Neuron (in vitro differentiated cells): ENCODE results near the gene HCK.

ENCODE experiments used
- H2AFZ ChIP-seq: one replicate; pipeline ENCODE4 v1.6.1; 2013; ENCODE audit warnings: low read depth, mild to moderate bottlenecking, inconsistent platforms, low read length, moderate library complexity
- H3K27me3 ChIP-seq: one replicate; pipeline ENCODE4 v1.6.1; 2013; ENCODE audit warnings: low read length; ENCODE audit not compliant: insufficient read depth
- H3K36me3 ChIP-seq: one replicate; pipeline ENCODE4 v1.6.1; 2013; ENCODE audit warnings: low read length; ENCODE audit not compliant: insufficient read depth
- H3K4me1 ChIP-seq: one replicate; pipeline ENCODE4 v1.6.1; 2013; ENCODE audit warnings: low read length; ENCODE audit not compliant: insufficient read depth
- H3K4me3 ChIP-seq: 2 replicates; pipeline ENCODE4 v1.5.1; 2013; ENCODE audit warnings: mild to moderate bottlenecking, low read length, moderate library complexity
- H3K9me3 ChIP-seq: one replicate; pipeline ENCODE4 v1.6.1; 2013; ENCODE audit warnings: low read length

Gene HCK

GRCh38 chr20:32052090-32052777 lies at the start of gene HCK:
Gene HCK (plus strand): TSS chr20:32052242.
- Histone ChIP-seq H3K4me3 (no peak within 1 kb of the TSS), H3K27me3 (peaks cover 39% of the 10 kb centered on the region), H2AFZ (no peak within 1 kb of the TSS), H3K9me3 (peaks cover 12% of the 10 kb centered on the region), H3K4me1 (no peaks in the 10 kb centered on the region), H3K36me3 (no peaks in the 10 kb centered on the region)

GRCh38 chr20:32003325-32003724 lies 48.7 kb upstream of the HCK start:
- no peak overlapping the region for H2AFZ ChIP-seq
- no peak overlapping the region for H3K4me3 ChIP-seq
- H3K27me3 ChIP-seq: peaks cover 13% of the 10 kb centered on the region
- peaks cover 4% of the 10 kb centered on the region for H3K4me1 ChIP-seq
- no peaks in the 10 kb centered on the region for H3K9me3 ChIP-seq
- H3K36me3 ChIP-seq: no peaks in the 10 kb centered on the region

- Histone ChIP-seq H3K27me3 (peaks cover 13% of the 10 kb centered on the region), H2AFZ (no peak overlapping the region), H3K4me1 (peaks cover 4% of the 10 kb centered on the region), H3K4me3 (no peak overlapping the region), H3K36me3 (no peaks in the 10 kb centered on the region), H3K9me3 (no peaks in the 10 kb centered on the region)
Measured at GRCh38 chr20:32004963-32005362, 47.1 kb upstream of the HCK start.

DNA sequence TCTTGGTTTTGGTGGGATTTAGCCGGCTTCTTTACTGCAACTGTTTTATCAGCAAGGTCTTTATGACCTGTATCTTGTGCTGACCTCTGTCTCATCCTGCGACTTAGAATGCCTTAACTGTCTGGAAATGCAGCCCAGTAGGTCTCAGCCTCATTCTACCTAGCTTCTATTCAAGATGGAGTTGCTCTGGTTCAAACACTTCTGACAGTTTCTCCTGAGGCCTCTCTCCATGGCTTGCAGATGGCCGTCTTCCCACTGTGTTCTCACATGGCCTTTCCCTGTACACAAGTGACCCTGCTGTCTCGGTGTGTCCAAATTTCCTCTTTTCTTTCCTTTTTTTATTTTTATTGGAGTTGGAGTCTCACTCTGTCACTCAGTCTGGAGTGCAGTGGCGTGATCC lies 46.0 kb upstream of the HCK start:
- Histone ChIP-seq H3K4me1 (peaks cover 4% of the 10 kb centered on the region), H3K9me3 (no peaks in the 10 kb centered on the region), H3K36me3 (no peaks in the 10 kb centered on the region), H3K27me3 (peaks cover 8% of the 10 kb centered on the region), H2AFZ (no peak overlapping the region), H3K4me3 (no peak overlapping the region)

GRCh38 chr20:32006841-32007786 lies 44.9 kb upstream of the HCK start:
- Histone ChIP-seq H3K4me1 (peaks cover 4% of the 10 kb centered on the region), H3K27me3 (peaks cover 7% of the 10 kb centered on the region), H3K9me3 (no peaks in the 10 kb centered on the region), H3K4me3 (no peak overlapping the region), H3K36me3 (no peaks in the 10 kb centered on the region), H2AFZ (no peak overlapping the region)

DNA sequence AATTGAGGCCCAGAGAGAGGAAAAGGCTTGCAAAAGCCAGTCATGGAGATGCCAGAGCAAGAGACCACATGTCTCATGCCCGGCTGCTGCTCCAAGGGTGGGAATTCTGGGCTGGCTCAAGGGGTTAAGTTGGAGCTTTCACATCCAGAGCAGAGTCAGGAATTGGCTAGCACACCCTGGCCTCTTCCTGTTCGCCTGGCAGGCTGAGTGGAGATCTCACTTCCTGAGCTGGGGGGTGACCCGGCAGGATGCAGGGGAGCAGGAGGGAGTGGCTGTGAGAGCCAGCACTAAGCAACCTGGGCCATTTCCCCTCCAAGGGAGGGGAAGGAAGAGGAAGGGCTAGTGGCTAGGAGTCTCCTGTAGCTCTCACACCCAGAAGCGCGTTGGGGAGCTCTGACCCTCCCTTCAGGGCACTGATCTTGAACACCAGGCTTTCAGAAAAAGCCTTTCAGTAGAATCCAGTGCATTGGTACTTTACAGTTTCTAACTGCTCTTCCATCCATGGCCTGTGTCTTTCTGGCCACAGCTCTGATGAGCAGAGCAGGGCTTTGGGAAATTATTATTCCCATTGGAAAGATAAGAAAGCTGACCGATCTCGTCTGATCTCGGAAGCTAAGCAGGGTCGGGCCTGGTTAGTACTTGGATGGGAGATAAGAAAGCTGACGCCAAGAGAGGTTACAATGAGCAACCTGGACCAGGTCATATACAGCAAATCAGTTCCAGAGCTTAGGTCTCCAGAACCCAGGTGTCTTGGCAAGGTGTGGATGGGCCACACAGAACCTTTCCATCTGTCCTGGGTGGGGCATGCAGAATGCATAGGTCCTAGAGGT lies 44.0 kb upstream of the HCK start:
- no peak overlapping the region for H3K4me3 ChIP-seq
- peaks cover 13% of the 10 kb centered on the region for H3K27me3 ChIP-seq
- no peak overlapping the region for H2AFZ ChIP-seq
- H3K36me3 ChIP-seq: no peaks in the 10 kb centered on the region
- peaks cover 4% of the 10 kb centered on the region for H3K4me1 ChIP-seq
- H3K9me3 ChIP-seq: no peaks in the 10 kb centered on the region

- Histone ChIP-seq H3K36me3 (no peaks in the 10 kb centered on the region), H3K9me3 (no peaks in the 10 kb centered on the region), H3K27me3 (peaks cover 13% of the 10 kb centered on the region), H3K4me3 (no peak overlapping the region), H2AFZ (no peak overlapping the region), H3K4me1 (peaks cover 4% of the 10 kb centered on the region)
Measured at GRCh38 chr20:32009564-32009963, 42.5 kb upstream of the HCK start.

DNA sequence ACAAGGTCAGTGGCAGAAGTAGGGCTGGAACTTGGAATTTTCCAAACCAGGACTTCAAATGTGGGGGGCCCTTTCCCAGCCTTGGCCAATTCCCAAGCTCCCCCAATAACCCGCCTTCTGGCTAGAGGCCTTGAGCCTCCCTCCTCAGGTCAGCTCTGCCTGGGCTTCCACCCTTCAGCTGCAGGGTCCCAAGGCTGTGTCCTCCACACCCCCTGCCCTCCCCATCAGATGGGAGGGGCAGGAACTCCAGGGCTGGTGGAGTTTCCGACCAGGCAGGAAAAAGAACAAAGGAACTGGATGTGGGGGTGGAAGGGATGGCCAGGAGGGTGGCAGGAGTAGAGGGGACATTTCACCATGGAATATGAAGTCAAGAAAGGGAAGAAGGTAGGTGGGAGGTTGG lies 41.9 kb upstream of the HCK start, which contains the start of gene CCM2L:
Gene CCM2L, plus strand, starts transcription at position 338 of the 400 bp plus-strand sequence. Its CDS starts 17 bp downstream, at position 355.
- Histone ChIP-seq H3K9me3 (no peaks in the 10 kb centered on the region), H3K36me3 (no peaks in the 10 kb centered on the region), H2AFZ (no peak within 1 kb of the TSS), H3K4me1 (peaks cover 4% of the 10 kb centered on the region), H3K4me3 (no peak within 1 kb of the TSS), H3K27me3 (peaks cover 13% of the 10 kb centered on the region)

GRCh38 chr20:32010666-32011065 lies 41.4 kb upstream of the HCK start:
- Histone ChIP-seq H3K4me1 (peaks cover 4% of the 10 kb centered on the region), H3K4me3 (no peak overlapping the region), H3K27me3 (peaks cover 13% of the 10 kb centered on the region), H3K36me3 (no peaks in the 10 kb centered on the region), H3K9me3 (no peaks in the 10 kb centered on the region), H2AFZ (no peak overlapping the region)

- Histone ChIP-seq H3K9me3 (no peaks in the 10 kb centered on the region), H3K27me3 (peaks cover 12% of the 10 kb centered on the region), H3K4me3 (no peak overlapping the region), H3K36me3 (no peaks in the 10 kb centered on the region), H2AFZ (no peak overlapping the region), H3K4me1 (no peaks in the 10 kb centered on the region)
Measured at GRCh38 chr20:32012159-32012688, 39.8 kb upstream of the HCK start.

DNA sequence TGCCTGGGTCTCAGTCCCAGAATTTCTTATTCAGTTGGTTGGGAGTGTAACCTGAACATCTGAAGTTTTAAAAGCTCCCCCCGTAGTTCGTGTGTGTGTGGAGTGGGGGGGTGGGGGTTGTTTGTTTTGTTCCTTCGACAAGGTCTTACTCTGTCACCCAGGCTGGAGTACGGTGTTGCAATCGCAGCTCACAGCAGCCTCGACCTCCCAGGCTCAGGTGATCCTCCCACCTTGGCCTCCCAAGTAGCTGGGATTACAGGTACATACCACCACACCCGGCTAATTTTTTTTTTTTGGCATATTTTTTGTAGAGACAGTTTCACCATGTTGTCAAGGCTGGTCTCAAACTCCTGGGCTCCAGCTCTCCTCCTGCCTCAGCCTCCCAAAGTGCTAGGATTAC lies 38.7 kb upstream of the HCK start:
- no peak overlapping the region for H3K4me3 ChIP-seq
- peaks cover 17% of the 10 kb centered on the region for H3K27me3 ChIP-seq
- no peaks in the 10 kb centered on the region for H3K4me1 ChIP-seq
- no peaks in the 10 kb centered on the region for H3K9me3 ChIP-seq
- H3K36me3 ChIP-seq: no peaks in the 10 kb centered on the region
- no peak overlapping the region for H2AFZ ChIP-seq

GRCh38 chr20:32017711-32018251 lies 34.3 kb upstream of the HCK start:
- H3K27me3 ChIP-seq: peaks cover 35% of the 10 kb centered on the region
- no peak overlapping the region for H3K4me3 ChIP-seq
- H3K9me3 ChIP-seq: no peaks in the 10 kb centered on the region
- no peaks in the 10 kb centered on the region for H3K36me3 ChIP-seq
- H3K4me1 ChIP-seq: no peaks in the 10 kb centered on the region
- H2AFZ ChIP-seq: no peak overlapping the region
